ENCODE data around the gene ADAM19. TPM values are rescaled to one million over a fixed set of nuclear protein-coding genes. Genes with fewer than 3 reads are reported as not detected.

ADAM19 gene
- total RNA-seq, 1 experiment from 2014 or later: 48.7 TPM

DNA sequence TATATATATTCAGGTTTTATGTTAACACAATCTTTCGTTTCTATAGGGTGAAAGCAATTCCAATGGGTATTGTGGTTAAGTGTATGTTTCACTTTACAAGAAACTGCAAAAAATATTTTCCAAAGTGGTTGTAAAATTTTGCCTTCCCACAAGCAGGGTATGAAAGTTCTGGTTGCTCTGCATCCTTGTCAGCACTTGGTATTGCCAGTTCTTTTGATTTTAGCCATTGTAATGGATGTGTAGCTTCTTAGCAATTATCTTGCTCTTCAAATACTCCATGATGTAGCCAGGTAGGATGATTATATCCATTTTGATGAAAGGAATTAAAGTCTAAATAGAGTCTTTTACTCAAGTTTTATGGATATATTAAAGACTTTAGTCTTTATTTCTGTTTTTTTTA, 9.1 kb upstream of the ADAM19 start:
- H3K4me3 ChIP-seq: no peak overlapping the region
- H3K27me3 ChIP-seq (replicated peaks): no peaks in the 10 kb centered on the region
- no peak for DNase-seq (ENCODE audit: low read depth in 1 of 2, low spot score in 2 of 2)
- no peaks in the 10 kb centered on the region for H3K36me3 ChIP-seq
- H3K4me1 ChIP-seq (replicated peaks): no peaks in the 10 kb centered on the region
- H3K27ac ChIP-seq: no peak overlapping the region
- H3K9me3 ChIP-seq (replicated peaks): no peaks in the 10 kb centered on the region

DNA sequence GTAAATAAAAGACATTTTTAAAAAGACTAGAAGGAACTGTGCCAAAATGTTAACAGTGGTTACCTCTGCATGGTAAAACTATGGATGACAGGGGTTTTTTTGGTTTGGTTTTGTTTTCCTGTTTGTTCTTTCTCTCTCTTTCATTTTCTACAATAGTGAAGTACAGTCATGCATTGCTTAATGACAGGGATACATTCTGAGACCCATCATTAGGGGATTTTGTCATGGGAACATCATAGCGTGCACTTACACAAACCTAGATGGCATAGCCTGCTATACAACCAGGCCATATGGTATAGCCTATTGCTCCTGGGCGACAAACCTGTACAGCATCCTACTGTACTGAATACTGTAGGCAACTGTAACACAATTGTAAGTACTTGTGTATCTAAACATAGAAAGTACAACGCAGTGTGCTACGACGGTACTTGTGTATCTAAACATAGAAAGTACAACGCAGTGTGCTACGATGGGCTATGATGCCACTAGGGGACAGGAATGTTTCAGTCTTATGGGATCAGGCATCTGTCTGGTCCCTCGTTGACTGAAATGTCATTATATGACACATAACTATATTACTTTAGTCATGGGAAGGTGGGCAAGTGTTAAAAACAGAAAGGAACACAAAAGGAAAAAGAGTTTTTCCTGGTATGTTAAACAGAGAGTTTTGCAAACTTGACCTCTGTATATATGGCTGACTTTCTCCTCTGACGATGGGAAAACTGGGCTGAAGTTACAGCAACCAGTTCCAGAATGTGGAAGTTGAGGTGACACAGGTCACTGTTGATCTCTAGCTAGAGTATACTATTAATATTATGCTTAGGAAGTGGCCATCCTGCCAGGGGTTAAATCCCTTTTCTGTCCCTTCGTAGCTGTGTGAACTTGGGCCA, 7.4 kb upstream of the ADAM19 start:
- no peak overlapping the region for H3K4me3 ChIP-seq
- H3K36me3 ChIP-seq: no peaks in the 10 kb centered on the region
- no peaks in the 10 kb centered on the region for H3K27me3 ChIP-seq (replicated peaks)
- no peaks in the 10 kb centered on the region for H3K9me3 ChIP-seq (replicated peaks)
- no peak for DNase-seq (ENCODE audit: low read depth in 1 of 2, low spot score in 2 of 2)
- H3K4me1 ChIP-seq (replicated peaks): peaks cover 9% of the 10 kb centered on the region
- no peak overlapping the region for H3K27ac ChIP-seq

DNA sequence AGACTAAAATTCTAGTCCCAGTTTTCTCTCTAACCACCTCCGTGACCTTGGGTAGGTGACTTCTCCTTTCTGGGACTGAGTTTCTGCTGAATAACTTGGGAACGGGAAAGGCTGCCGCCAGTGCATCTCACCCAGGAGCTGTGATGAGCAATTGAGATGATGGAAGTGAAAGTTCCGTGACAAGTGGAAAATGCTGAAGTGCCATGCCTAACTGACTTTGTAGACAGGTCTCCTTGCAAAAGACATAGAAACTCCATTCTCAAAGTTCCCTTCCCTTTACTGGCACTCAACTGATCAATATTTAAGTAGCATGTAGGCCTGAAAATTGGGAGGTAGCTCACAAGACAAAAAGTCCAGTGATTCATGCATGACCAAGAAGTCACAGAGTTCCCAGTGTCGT, 6.3 kb upstream of the ADAM19 start:
- Histone ChIP-seq H3K27me3 (replicated peaks) (no peaks in the 10 kb centered on the region), H3K4me1 (replicated peaks) (peaks cover 20% of the 10 kb centered on the region), H3K27ac (no peak overlapping the region), H3K36me3 (no peaks in the 10 kb centered on the region), H3K9me3 (replicated peaks) (no peaks in the 10 kb centered on the region), H3K4me3 (no peak overlapping the region)
- DNase-seq (ENCODE audit: low read depth in 1 of 2, low spot score in 2 of 2): no peak

DNA sequence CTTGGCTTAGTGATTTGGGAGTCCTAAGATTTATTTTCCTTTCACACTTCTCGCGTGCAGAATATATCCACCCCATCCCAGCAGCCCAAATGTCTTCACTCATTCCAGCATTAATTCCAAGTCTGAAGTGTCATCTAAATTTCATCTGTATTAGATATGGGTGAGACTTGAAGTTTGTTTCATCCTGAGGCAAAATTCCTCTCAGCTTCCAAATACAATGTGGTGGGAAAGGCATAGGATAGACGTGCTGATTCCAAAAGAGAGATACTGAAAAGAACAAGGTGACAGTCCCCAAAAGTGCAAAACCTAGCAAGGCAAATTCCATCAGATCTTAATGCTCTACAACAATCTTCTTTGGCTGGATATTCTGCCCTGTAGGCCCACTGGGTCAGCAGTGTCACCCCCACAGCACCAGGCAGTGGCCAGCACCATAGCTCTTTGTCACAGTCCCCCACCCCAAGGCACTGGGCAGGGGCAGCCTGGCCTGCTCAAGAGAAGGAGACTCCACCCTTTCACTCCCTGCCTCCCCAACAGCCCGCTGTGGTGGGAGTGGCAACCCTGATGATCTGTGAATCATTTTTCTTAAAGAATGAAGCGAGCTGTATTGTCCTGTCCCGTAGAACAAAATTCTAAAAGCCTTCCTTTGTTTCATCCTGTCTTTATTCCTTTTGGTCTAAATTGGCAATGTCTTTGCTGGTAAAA, 2.7 kb upstream of the ADAM19 start:
- peak overlapping the region; percentile 5 for H3K27ac ChIP-seq
- no peaks in the 10 kb centered on the region for H3K9me3 ChIP-seq (replicated peaks)
- no peak for DNase-seq (ENCODE audit: low read depth in 1 of 2, low spot score in 2 of 2)
- H3K36me3 ChIP-seq: peaks cover 7% of the 10 kb centered on the region
- H3K27me3 ChIP-seq (replicated peaks): no peaks in the 10 kb centered on the region
- H3K4me3 ChIP-seq: no peak overlapping the region
- peaks cover 46% of the 10 kb centered on the region for H3K4me1 ChIP-seq (replicated peaks)

DNA sequence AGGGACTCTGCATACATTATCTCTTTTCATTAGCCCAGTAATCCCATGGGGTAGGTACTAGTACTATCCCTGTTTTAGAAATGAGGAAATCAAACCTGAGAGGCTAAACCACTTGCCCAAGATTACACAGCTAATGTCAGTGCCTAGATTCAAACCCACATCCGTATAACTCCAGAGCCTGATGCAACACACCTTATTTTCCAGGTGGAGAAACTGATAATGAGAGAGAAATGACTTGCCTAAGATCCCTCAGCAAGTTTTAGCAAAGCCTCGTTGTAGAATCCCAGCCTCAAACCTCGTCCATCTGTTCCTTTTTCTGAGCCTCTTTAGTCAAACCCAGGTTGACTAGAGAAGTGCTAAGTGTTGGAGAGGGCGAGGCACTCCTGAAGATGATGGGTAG, 1.1 kb upstream of the ADAM19 start:
- peaks cover 58% of the 10 kb centered on the region for H3K4me1 ChIP-seq (replicated peaks)
- H3K36me3 ChIP-seq: peaks cover 14% of the 10 kb centered on the region
- H3K27me3 ChIP-seq (replicated peaks): no peaks in the 10 kb centered on the region
- H3K27ac ChIP-seq: peak overlapping the region; percentile 5; the same call in 1 of the 2 replicates
- DNase-seq (ENCODE audit: low read depth in 1 of 2, low spot score in 2 of 2): no peak
- H3K9me3 ChIP-seq (replicated peaks): no peaks in the 10 kb centered on the region
- H3K4me3 ChIP-seq: no peak overlapping the region

DNA sequence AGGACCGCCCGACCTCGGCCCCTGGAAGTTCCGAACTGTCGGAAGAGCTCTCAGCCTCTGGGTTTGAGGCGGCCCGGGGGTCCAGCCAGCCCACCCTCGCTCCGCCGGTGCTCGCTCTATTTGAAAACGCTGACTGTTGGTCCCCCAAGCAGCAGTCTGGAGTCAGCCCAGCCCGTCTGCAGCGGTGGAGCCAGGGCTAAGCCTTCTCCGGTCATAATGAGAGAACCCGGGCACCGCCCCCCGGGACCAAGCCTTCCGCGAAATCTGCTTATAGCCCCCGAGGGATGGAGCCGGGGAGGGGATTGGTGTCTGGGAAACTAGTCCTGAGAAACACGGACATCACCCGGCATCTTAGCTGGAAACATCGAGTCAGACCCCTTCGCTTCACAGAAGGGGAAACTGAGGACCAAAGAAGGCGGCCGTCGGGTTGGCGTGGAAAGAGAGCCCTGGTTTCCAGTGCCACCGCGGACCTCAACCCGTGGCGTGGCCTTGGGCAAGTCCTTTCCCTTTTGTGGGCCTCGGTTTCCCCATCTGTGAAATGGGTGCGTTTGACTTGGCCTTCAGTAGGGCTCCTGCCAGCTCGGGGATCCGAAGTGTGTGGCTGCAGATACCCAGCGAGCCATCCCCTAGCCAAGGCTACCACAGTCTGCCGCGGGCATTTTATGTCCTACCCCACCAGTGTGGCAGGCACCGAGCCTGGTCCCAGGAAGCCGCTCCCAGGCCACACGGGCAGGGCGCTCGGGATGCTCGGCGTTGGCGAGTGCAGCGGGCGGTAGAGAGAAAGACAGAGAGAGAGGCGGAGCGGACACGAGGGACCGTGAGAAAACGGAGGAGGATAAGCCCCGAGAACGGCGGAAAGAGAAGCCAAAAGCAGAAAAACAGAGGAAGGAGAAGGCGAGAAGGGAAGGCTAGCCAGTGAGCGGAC, 857 bp downstream of the ADAM19 start:
- peak in 1 of 2 experiments; percentile 68 for DNase-seq (ENCODE audit: low read depth in 1 of 2, low spot score in 2 of 2)
- Histone ChIP-seq H3K4me3 (peak overlapping the region; percentile 93), H3K27ac (peak overlapping the region; percentile 71)

DNA sequence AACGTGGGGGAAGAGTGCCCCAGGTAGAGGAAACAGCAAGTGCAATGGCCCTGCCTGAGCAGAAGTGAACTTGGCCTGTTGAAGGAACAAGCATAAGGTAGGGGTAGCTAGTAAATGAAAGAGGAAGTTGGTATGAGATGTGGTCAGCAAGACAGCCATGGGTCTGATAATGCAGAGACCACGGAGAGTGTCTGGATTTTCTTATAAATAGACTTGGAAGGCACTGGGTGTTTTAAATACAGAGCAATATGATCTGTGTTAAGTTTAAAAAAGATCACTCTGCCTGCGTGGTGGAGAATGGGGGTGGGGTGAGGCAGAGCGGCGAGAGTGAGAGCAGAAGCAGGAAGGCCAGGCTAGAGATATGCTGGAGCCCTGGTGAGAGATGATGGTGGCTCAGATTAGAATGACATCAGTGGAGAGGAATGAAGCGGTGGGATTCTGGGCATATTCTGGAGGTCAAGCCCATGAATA, 4.2 kb downstream of the ADAM19 start:
- Histone ChIP-seq H3K27me3 (replicated peaks) (no peaks in the 10 kb centered on the region), H3K4me1 (replicated peaks) (peaks cover 43% of the 10 kb centered on the region), H3K9me3 (replicated peaks) (no peaks in the 10 kb centered on the region), H3K36me3 (peaks cover 56% of the 10 kb centered on the region), H3K27ac (peak overlapping the region; percentile 71), H3K4me3 (no peak overlapping the region)
- DNase-seq (ENCODE audit: low read depth in 1 of 2, low spot score in 2 of 2): peak; percentile 84 to 88

More for the DNA sequence above, 857 bp downstream of the ADAM19 start:
- no peaks in the 10 kb centered on the region for H3K9me3 ChIP-seq (replicated peaks)
- no peaks in the 10 kb centered on the region for H3K27me3 ChIP-seq (replicated peaks)
- peaks cover 30% of the 10 kb centered on the region for H3K36me3 ChIP-seq
- H3K4me1 ChIP-seq (replicated peaks): peaks cover 68% of the 10 kb centered on the region

DNA sequence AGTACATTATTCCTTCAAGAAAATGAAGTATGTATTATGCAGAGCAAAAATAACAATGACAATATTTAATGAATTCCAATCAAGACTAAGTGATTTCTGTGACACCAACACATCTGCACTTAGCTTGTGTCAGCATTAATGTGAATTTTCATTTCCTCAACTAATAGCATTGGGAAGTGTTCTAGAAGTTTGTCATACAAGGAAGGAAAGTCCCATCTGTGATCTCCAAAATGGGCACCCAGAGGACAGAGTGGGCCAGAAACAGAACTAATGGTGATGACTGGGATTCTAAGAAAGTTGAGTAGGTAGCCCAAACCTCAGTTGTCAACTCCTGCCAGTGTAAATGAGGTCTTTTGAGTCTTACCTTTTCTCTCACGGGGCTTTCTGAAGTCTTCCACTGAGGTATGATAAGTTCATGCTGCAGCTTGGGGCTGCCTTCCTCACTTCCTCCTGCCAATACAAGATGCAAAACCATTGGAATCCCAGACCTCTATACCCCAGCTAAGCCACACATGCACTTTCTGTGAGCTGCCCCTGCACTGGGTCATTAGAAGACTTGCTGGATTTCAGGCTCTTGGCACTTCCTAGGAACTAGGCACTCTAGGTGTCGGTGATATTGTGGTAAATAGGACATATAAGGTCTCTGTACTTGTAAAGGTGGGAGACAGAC, 4.9 kb downstream of the ADAM19 start:
- H3K4me1 ChIP-seq (replicated peaks): peaks cover 41% of the 10 kb centered on the region

DNA sequence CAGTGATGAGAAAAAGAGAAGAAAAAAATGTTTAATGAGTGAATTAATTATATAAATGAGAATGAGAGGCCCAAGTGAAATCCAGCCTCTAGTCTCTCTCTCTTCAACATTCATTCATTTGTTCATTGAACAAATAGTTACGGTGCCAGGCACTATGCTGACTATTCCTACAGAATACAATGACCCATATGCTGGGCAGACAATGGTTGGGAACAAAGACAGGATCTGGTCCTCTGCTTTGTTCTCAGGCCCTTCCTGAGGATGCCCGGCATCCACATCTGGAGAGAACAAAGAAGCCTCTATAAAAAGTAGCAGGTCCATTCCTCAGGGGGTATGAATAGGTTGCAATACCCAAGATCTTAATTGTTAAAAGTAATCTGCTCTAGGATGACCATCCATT, 6.9 kb downstream of the ADAM19 start:
- no peak for DNase-seq (ENCODE audit: low read depth in 1 of 2, low spot score in 2 of 2)
- Histone ChIP-seq H3K9me3 (replicated peaks) (no peaks in the 10 kb centered on the region), H3K27ac (no peak overlapping the region), H3K4me1 (replicated peaks) (peaks cover 41% of the 10 kb centered on the region), H3K36me3 (peaks cover 65% of the 10 kb centered on the region), H3K27me3 (replicated peaks) (no peaks in the 10 kb centered on the region), H3K4me3 (no peak overlapping the region)

More for the DNA sequence above, 4.9 kb downstream of the ADAM19 start:
- Histone ChIP-seq H3K9me3 (replicated peaks) (no peaks in the 10 kb centered on the region), H3K36me3 (peaks cover 56% of the 10 kb centered on the region), H3K27ac (peak overlapping the region; percentile 71), H3K27me3 (replicated peaks) (no peaks in the 10 kb centered on the region), H3K4me3 (no peak overlapping the region)
- DNase-seq (ENCODE audit: low read depth in 1 of 2, low spot score in 2 of 2): no peak

DNA sequence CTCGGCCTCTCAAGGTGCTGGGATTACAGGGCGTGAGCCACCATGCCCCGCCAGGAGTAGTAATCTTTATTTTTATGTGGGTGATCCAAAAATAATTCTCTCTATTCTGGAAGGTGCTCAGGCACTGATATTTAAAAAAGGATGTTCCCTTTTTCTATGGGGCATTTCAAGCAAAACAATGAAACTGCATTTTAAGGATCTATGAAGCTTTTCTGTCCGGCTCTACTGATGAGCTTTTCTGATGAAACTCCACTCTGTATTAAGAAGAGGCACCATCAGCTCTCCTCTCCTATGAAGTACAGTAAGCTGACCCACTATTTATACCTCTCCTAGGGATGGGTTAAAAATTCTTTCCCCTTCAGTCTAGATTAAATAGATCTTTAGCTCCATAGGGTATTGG, 7.4 kb downstream of the ADAM19 start:
- Histone ChIP-seq H3K4me1 (replicated peaks) (peaks cover 41% of the 10 kb centered on the region), H3K27ac (no peak overlapping the region), H3K27me3 (replicated peaks) (no peaks in the 10 kb centered on the region), H3K9me3 (replicated peaks) (no peaks in the 10 kb centered on the region), H3K4me3 (no peak overlapping the region), H3K36me3 (peaks cover 69% of the 10 kb centered on the region)
- DNase-seq (ENCODE audit: low read depth in 1 of 2, low spot score in 2 of 2): no peak

DNA sequence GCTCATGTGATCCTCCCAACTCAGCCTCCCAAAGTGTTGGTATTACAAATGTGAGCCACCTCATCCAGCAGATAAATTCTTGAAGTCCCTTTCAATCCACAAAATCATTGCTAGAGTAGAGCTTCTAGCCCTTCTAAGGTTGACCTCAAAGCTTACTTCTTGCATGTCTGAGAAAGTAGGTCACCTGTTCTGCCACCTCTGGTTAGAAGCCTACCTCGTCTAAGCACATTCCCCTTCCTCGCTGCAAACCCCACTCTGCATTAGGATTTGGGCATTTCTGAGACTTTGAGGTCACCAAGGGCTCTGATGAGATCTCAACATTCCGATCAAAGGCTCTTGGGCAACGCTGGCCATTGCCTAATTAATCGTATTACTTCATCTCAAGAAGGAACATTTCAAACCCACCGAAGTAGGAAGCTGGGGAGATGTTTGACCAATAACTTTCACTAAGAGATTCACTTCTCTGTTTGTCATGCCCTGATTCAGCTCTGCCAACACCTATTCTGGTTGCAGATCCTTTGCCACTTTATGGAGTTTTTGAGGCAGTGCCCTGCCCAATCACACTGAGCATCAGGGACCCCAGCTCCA, 8.6 kb downstream of the ADAM19 start:
- no peak overlapping the region for H3K4me3 ChIP-seq
- H3K36me3 ChIP-seq: peaks cover 75% of the 10 kb centered on the region
- H3K27ac ChIP-seq: no peak overlapping the region
- DNase-seq (ENCODE audit: low read depth in 1 of 2, low spot score in 2 of 2): no peak
- peaks cover 44% of the 10 kb centered on the region for H3K4me1 ChIP-seq (replicated peaks)
- no peaks in the 10 kb centered on the region for H3K27me3 ChIP-seq (replicated peaks)
- no peaks in the 10 kb centered on the region for H3K9me3 ChIP-seq (replicated peaks)

DNA sequence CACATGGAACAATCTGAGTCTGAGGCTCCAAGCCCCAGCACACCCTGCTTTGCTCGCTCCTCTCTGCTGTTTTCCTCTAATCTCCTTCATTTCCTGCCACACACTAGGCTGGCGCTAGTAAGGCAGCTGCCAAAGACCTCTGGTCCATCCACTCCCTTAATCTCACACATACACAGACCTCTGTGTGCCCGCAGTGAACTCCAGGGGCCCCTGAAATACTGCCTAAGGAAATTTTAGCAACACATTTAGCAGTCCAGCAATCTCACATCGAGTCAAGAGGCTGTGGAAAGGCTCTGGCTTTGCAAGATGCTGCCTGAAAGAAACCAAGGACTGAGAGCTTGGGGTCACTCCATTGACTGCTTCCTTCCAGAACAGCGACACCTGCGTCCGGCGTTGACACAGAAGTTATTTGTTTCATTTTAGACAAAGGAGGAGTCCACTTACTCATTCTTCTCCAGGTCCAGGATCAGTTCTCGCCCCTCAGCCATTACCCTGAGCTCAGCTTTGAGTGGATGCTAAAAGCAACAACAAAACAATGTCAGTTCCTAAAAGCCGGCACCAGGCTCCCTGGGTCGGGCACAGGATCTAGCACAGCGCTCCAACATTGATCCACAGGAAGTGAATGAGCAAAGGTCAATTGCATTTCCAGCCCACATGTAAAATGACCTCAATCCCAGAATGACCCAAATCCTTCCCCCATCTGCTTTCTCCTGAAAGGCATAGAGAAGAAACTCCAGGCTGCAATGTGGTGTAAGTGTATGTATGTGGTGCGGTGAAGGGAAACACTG, 11.5 kb downstream of the ADAM19 start:
- Histone ChIP-seq H3K27me3 (replicated peaks) (no peaks in the 10 kb centered on the region), H3K4me3 (no peak overlapping the region), H3K27ac (peak overlapping the region; percentile 10; the same call in 1 of the 2 replicates), H3K36me3 (peaks cover 79% of the 10 kb centered on the region), H3K4me1 (replicated peaks) (peaks cover 56% of the 10 kb centered on the region), H3K9me3 (replicated peaks) (no peaks in the 10 kb centered on the region)
- DNase-seq (ENCODE audit: low read depth in 1 of 2, low spot score in 2 of 2): peak in 1 of 2 experiments; percentile 71
